Skeletal muscle cell (primary cell): ENCODE measurements around the gene ALG14.
A peak's percentile ranks its signal among the peaks of the same experiment; 100 is the strongest.

Experiments used
- DNase-seq: peaks from one replicate; pipeline ENCODE4 v3.0.0-alpha.2; 2010; ENCODE audit warnings: low read depth
- H3K4me3 ChIP-seq: 2 replicates; pipeline ENCODE4 v1.5.1; 2011; ENCODE audit warnings: low read depth, mild to moderate bottlenecking, control low read depth, low read length, moderate library complexity

Gene ALG14

DNA sequence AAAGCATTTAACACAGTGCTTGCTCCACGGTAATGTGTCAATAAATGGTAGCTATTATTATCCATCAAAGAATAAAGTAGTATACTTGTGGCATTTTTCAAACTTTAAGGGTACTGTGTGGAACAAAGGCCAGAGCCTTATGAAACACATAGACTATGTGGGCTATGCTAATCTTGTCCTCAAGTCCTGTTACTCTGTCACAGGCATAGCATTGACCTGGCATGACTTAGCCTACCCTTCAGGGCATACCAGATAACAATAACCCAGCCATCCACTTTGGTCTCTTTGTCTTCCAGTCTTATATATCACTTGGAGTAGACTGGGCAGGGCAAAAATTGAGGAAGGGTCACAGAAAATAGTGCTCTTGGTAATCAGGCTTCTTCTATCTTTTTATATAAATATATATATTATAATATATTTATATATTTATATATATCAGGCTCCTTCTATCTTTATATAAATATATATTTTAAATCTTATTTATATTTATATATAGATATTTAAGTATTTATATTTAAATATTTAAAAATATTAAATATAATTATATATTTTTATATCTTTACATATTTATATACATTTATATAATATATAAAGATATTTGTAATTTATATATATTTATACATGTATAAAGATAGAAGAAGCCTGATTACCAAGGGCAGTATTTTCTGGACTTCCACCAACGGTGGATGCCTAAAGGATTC lies 79.7 kb downstream of the ALG14 start:
- no peak for DNase-seq
- no peak overlapping the region for H3K4me3 ChIP-seq

DNA sequence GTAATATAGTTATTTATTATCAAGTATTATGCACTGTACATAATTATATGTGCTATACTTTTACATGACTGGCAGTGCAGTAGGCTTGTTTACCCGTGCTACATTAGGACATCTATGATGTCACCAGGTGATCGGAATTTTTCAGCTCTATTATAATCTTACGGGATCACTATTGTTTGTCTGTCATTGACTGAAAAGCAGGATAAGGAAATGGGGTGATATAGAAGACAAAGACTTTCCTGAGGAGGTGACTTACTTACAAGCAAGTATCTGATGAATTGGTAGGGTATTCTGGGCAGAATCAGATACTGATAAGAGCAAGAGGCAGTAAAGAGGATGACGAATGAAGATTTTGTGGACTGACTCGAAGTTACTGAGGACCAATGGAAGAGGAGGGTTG lies 80.6 kb downstream of the ALG14 start:
- H3K4me3 ChIP-seq: no peak overlapping the region
- DNase-seq: no peak

DNA sequence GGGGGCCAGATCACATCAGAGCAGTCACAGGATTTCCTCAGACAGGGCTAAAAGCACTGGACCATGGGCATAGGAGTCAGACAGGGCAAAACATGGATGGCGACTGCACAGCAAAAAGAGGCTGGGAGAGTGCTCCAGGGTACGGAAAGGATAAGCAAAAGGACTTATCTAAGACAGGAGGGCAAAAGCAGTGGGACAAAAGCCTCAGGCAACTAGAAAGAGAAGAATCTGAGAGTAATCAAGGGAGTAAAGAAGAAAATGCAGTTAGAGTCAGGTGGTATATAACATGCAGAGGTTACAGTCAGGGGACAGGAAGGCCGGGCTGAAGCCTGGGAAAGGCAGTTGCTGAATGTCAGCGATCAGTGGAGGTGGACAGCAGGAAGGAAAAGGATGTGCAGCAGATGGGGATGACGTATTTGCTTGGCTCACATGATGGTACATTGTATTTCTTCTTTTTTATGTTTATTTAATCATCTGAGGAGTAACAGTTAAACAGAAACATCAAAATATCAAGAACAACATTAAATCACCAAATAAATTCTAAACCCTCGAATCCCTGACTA lies 82.8 kb downstream of the ALG14 start:
- H3K4me3 ChIP-seq: no peak overlapping the region
- DNase-seq: no peak

DNA sequence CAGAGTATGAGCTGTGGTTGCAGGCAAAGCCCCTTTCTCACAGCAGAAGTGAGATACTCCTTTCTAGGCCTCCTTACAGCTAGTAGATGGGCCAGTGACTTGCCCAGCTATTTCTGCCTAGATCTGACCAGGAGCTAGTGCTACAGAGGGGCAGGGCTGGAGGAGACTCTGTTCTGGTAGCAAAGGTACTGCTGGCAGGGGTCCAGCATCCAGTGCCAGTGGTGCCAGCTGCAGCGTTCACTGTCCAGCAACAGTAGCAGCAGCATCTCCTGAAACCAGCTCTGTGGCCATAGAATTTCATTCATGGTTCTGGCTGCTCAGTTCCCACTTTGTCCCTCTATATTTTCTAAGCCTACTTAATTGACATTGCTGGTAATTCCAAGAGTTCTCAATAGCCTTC lies 83.4 kb downstream of the ALG14 start:
- DNase-seq: no peak
- H3K4me3 ChIP-seq: no peak overlapping the region

DNA sequence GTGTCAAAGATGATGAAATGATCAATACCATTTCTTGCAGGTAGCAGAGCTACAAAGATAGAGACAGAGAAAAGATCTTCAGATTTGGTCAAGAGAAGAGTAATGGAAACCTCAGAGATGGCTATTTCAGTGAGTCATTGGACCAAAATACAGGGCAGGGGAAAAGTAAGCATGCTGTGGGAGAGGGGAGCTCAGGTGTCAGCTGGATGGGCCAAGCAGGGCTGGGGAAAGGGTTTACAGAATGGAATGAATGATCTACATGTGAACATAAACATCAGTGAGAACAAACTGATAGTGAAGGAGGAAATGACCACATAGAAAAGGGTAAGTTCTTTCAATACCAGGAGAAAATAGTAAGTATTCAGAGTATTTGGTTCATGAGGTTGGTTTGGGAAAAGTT lies 84.4 kb downstream of the ALG14 start:
- no peak overlapping the region for H3K4me3 ChIP-seq
- no peak for DNase-seq

DNA sequence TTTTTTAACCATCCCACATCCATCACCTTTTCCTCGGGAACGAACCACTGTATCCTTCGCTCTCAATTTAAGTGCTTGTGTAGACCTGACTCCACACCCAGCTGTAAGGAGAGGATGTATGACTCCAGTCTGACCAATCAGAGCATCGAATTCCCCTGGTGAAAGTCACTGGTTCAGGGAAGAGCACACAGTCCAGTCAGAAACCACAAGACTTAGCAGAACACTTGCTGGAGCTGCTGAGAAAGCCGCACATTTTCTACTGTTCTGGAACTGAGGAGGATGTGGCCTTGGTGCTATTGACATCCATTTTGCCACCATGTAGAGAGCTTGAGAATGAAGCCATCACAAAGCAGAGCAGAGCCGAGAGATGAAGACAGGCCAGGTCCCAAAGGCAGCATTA lies 86.0 kb downstream of the ALG14 start:
- no peak for DNase-seq
- no peak overlapping the region for H3K4me3 ChIP-seq

GRCh38 chr1:94983171-94983739 lies 89.5 kb downstream of the ALG14 start:
- peak; percentile 80 for DNase-seq
- peak overlapping the region; percentile 2 for H3K4me3 ChIP-seq

DNA sequence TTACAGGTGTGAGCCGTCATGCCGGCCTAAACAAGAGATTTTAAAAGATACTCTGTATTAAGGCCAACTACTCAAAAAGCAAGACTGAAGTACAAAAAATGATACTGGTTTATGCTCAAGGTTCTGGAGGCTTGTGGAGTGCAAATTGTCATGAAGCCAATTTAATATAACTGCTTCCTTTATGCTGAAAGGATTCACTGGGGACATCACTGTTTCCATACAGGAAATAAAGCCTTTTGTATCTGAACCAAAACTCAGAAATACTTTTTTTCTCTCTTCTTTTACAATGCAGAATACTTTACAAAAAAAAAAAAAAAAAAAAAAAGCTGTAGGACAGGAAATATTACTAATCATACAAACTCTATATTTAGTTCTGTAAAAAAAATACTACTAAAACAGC lies 90.4 kb downstream of the ALG14 start:
- no peak overlapping the region for H3K4me3 ChIP-seq
- DNase-seq: no peak

GRCh38 chr1:94981575-94981973 lies 91.2 kb downstream of the ALG14 start:
- DNase-seq: no peak
- no peak overlapping the region for H3K4me3 ChIP-seq

GRCh38 chr1:94980582-94981574 lies 91.9 kb downstream of the ALG14 start:
- H3K4me3 ChIP-seq: no peak overlapping the region
- DNase-seq: no peak

- H3K4me3 ChIP-seq: no peak overlapping the region
- DNase-seq: no peak
Measured at GRCh38 chr1:94979656-94980581, 92.8 kb downstream of the ALG14 start.

- DNase-seq: no peak
- no peak overlapping the region for H3K4me3 ChIP-seq
Measured at GRCh38 chr1:94979131-94979530, 93.6 kb downstream of the ALG14 start.

DNA sequence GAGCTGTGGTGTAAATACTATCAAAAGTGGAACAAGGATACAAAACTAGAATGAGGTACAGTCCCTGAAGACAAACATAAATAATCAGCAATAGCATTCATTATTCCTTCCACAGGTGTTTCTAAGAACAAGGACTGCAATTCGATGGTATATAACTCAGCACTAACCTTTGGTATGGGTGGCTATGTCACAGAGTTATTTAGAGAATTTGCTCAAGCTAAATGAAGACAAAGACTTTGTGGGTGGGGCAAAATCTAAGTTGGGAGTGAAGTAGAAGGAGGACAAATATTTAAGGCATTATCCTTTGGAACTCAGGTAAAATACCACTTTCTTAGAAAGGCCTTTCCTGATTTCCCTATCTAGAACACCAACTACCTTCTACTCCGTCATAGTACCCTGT lies 94.3 kb downstream of the ALG14 start:
- DNase-seq: no peak
- H3K4me3 ChIP-seq: no peak overlapping the region

- DNase-seq: no peak
- no peak overlapping the region for H3K4me3 ChIP-seq
Measured at GRCh38 chr1:94976971-94977548, 95.7 kb downstream of the ALG14 start.

GRCh38 chr1:94974824-94975223 lies 97.9 kb downstream of the ALG14 start:
- H3K4me3 ChIP-seq: no peak overlapping the region
- DNase-seq: no peak

- no peak overlapping the region for H3K4me3 ChIP-seq
- no peak for DNase-seq
Measured at GRCh38 chr1:94974241-94974640, 98.5 kb downstream of the ALG14 start.

- DNase-seq: no peak
Measured at GRCh38 chr1:94973309-94973922, 99.3 kb downstream of the ALG14 start.

DNA sequence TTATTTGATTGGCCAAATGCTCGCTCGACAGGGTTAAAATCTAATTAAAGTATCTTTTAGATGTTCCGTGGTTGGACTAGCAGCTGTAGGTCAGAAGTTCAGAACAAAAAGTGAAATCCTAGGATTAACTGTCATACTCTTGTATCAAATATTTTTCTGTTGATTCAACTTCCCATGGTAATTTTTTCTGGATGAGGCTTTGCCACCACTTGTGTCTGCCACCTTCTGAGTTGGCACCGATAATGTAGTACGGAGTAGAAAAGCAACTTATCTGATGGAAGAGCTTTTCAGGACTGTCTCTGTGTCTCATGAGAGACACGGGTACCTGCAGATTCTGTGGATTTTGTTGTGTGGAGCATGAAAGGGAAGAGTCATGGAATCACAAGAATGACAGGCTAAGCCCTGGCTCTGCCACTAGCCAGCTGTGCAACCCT lies 101.2 kb downstream of the ALG14 start:
- no peak overlapping the region for H3K4me3 ChIP-seq
- DNase-seq: no peak

More at GRCh38 chr1:94973309-94973922, 99.3 kb downstream of the ALG14 start:
- H3K4me3 ChIP-seq: no peak overlapping the region
